ENCODE data around the gene AMBRA1.
"Not testable (repeated sequence)": the region's sequence is repeated elsewhere in the genome, so short reads cannot be mapped to it uniquely, and the experiment has no call there.

The AMBRA1 gene

DNA sequence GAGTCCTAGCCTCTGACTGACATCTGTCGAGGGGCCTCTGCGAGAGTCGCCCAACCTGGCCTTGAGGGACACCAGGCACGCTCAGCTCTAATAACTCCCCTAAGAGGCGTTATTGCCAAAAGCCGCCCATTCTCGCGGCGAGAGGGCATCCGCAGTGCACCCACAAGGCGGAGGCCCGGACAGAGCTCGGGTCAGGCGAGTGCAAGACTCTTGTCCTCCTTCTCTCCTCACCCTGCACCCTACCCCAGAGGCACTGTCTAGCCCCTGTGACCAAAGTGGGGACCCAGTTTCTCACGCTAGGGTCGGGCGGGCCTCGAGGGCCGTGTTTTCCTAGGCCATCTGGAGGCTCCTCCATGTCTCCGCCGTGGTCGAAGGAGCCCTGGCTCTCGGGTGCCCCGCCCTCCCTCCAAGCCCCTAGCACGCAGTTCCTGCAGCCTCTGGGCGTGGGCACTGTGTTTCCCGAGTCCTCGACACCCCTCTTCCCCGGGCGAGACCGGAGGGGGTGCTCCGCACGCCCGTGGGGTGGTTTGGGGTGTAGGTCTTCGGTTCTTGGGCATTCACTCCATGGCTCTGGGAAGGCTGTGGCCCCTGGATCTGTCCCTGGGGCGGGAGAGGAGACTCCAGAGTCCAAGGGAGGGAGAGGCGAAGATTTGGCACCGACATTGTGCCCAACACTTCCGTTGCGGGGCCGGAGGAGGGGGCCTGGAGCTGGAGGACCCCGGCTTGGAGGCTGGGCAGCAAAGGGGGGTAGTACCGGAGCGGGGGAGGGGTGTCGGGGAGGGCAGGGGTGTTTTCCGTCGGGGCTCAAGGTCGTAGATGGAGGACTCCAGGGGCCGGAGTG lies 203.3 kb downstream of the AMBRA1 start:
- no peak for DNase-seq

- peak; percentile 79 for DNase-seq
Measured at GRCh38 chr11:46389450-46390330, 204.1 kb downstream of the AMBRA1 start.

GRCh38 chr11:46388619-46389449 lies 205.0 kb downstream of the AMBRA1 start:
- DNase-seq: no peak

GRCh38 chr11:46387919-46388618 lies 205.8 kb downstream of the AMBRA1 start:
- DNase-seq: no peak

- no peak for DNase-seq
Measured at GRCh38 chr11:46387456-46387855, 206.4 kb downstream of the AMBRA1 start.

DNA sequence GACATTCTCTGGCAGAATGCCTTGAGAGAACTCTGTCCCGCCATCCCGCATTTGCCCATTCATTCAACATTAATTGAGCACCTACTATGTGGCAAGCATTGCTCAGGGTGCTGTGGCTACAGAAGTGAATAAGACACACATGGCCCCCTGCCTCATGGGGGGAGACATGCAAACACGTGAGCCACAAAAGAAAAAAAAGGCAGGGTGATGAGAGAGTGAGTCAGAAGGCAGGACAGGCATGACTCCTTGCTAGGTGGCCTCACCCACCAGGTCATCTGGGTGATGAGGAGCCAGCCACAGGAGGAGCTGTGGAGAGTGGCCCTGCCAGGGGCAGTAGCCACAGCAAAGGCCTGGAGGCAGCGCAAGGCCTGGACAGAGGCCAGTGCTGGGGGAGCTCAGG lies 207.1 kb downstream of the AMBRA1 start:
- no peak for DNase-seq

DNA sequence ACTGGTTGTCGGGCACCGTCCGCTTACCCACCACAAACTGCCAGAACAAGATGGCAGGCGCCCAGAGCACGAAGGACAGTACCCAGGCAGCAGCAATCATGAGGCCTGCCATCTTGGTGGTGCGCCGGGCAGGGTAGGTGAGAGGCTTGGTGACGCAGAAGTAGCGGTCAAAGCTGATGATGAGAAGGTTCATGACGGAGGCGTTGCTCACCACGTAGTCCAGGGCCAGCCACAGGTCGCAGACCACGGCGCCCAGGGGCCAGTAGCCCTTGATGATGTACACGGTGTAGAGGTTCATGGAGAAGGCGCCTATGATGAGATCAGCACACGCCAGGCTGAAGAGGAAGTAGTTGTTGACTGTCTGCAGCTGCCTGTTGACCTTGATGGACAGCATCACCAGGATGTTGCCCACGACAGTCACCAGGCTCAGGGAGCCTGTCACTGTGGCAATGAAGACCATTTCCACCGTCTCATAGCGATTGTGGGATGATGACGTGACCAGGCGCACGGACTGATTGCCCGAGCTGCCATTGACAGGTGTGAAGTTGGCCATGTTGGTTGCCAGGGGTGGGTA lies 207.7 kb downstream of the AMBRA1 start:
- DNase-seq: no peak

GRCh38 chr11:46385169-46386004 lies 208.4 kb downstream of the AMBRA1 start:
- no peak for DNase-seq

DNA sequence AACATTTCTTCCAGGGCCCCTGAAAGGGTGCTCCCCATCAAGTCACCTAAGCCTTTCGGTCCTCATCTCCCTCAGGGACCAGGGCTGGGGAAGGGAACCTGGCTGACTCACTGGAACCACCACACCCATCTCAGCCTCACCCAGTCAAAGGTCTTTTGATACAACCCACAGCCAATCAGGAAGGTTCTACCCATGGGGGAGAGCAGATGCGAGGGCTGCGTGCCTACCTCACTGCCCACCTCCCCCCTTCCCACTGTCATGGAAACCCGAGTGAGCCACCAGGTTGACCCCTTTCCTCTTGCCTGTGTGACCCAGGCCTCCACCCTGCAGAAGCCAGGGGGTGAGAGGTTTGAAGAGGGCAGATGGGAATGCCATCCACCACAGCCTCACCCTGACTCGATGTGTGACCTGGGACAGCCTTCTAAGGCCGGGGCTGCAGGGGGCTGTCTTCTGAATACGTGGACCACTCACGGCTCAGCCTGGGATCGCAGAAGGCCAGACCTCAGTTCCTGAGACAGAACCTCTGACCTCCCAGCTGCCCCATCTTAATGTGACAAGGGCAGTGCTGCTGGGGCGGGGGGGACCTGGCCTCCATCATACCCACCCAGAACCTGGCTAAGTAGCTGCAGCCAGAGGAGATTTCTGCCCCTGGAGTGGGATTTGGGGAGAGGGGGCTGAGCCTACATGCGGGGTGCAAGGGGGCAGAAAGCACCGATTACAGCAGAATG lies 209.7 kb downstream of the AMBRA1 start:
- DNase-seq: no peak

DNA sequence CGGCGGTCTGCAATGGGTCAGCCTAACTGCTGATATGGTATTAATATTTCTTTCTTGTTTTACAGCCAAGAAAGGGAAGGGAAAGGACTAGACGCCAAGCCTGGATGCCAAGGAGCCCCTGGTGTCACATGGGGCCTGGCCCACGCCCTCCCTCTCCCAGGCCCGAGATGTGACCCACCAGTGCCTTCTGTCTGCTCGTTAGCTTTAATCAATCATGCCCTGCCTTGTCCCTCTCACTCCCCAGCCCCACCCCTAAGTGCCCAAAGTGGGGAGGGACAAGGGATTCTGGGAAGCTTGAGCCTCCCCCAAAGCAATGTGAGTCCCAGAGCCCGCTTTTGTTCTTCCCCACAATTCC lies 210.4 kb downstream of the AMBRA1 start:
- DNase-seq: no peak

GRCh38 chr11:46382646-46383403 lies 211.0 kb downstream of the AMBRA1 start:
- no peak for DNase-seq

DNA sequence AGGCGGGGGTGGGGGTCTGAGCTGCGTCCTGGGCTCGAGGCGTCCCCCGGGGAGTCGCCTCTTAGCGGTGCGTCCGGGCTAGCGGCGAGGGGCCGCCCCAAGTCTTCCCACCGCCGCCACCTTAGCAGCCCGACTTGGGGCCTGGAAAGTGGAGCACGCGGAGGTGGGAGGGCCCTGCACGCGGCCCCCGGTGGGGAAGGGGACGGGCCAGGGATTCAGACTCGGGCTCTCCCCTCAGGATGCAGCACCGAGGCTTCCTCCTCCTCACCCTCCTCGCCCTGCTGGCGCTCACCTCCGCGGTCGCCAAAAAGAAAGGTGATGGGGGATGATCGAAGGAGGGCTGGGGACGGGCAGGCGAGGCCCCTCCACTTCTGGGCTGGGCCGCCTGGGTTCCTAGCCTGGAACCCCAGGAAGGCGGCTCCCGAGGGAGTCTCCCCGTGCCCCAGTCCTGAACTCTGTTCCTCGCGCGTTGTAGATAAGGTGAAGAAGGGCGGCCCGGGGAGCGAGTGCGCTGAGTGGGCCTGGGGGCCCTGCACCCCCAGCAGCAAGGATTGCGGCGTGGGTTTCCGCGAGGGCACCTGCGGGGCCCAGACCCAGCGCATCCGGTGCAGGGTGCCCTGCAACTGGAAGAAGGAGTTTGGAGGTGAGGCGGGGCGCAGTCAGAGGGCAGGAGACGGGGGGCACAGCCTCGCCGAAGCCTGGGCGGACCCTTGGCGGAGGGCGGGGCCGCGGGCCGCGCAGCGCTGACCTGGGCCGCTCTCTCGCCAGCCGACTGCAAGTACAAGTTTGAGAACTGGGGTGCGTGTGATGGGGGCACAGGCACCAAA lies 211.8 kb downstream of the AMBRA1 start:
- DNase-seq: no peak

GRCh38 chr11:46381048-46381818 lies 212.6 kb downstream of the AMBRA1 start, which contains the start of gene MDK:
Gene MDK, plus strand, starts transcription at chr11:46381669. Its CDS starts 389 bp downstream, at chr11:46382058.
- DNase-seq: no peak

- DNase-seq: peak; percentile 87
Measured at GRCh38 chr11:46380340-46381047, 213.3 kb downstream of the AMBRA1 start.

DNA sequence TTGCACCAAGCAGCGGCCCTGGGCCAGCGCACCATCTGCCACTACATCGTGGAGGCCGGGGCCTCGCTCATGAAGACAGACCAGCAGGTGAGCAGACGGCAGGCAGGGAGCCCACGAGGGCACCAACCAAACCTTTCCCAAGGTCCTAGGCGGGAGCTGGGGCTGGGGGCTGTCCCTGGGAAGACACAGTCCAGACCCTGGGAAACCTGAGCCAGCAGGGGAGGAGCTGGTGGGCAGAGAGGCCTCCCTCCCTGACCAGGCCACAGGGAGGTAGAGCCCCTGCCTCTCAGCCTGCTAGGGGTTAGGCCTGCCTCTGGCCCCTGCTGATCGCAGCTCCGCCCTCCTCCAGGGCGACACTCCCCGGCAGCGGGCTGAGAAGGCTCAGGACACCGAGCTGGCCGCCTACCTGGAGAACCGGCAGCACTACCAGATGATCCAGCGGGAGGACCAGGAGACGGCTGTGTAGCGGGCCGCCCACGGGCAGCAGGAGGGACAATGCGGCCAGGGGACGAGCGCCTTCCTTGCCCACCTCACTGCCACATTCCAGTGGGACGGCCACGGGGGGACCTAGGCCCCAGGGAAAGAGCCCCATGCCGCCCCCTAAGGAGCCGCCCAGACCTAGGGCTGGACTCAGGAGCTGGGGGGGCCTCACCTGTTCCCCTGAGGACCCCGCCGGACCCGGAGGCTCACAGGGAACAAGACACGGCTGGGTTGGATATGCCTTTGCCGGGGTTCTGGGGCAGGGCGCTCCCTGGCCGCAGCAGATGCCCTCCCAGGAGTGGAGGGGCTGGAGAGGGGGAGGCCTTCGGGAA lies 214.1 kb downstream of the AMBRA1 start:
- DNase-seq: not testable (repeated sequence)

GRCh38 chr11:46378811-46379481 lies 214.9 kb downstream of the AMBRA1 start:
- no peak for DNase-seq

Data from activated effector memory CD4-positive, alpha-beta T cell treated with anti-CD3 and anti-CD28 coated beads, Interleukin-2, amount 50 U/mL, for 16 hours (primary cell).